Measurements from ENCODE around the gene KBTBD2.
A peak's percentile ranks its signal among the peaks of the same experiment; 100 is the strongest.

KBTBD2 gene

GRCh38 chr7:32891043-32891799 is at the start of gene KBTBD2:
KBTBD2 (minus strand) TSS chr7:32891760; CDS start chr7:32879604, 12,156 bp downstream.
- Histone ChIP-seq H3K4me2 (ENCODE audit: low read length) (peak within 1 kb of the TSS; percentile 99), H3K79me2 (ENCODE audit: low read length) (peaks cover 49% of the 10 kb centered on the region), H3K27me3 (ENCODE audit: low read depth, low read length) (no peaks in the 10 kb centered on the region), H3K27ac (ENCODE audit: low read length) (peak within 1 kb of the TSS; percentile 92), H2AFZ (ENCODE audit: low read depth, low read length) (peak within 1 kb of the TSS; percentile 75), H3K36me3 (replicated peaks; ENCODE audit: low read depth, low read length) (no peaks in the 10 kb centered on the region), H3K9me3 (ENCODE audit: insufficient read depth, low read length) (no peaks in the 10 kb centered on the region), H3K4me3 (ENCODE audit: low read length) (peak within 1 kb of the TSS; percentile 99), H4K20me1 (ENCODE audit: insufficient read depth, low read length) (peaks cover 34% of the 10 kb centered on the region), H3K9ac (ENCODE audit: low read length) (peak within 1 kb of the TSS; percentile 100), H3K4me1 (ENCODE audit: low read length) (peaks cover 16% of the 10 kb centered on the region)
- TF ChIP-seq EZH2phosphoT487 (IDR thresholded peaks at IDR 0.05; ENCODE audit: low read depth), result no peak
- no peak for TF ChIP-seq CTCF (IDR thresholded peaks at IDR 0.05; ENCODE audit: low read depth, low read length)

GRCh38 chr7:32941181-32941580 is 49.6 kb upstream of the KBTBD2 start:
- Histone ChIP-seq H4K20me1 (ENCODE audit: insufficient read depth, low read length) (no peaks in the 10 kb centered on the region), H2AFZ (ENCODE audit: low read depth, low read length) (no peak overlapping the region), H3K4me3 (ENCODE audit: low read length) (peak overlapping the region; percentile 97), H3K27ac (ENCODE audit: low read length) (no peak overlapping the region), H3K9me3 (ENCODE audit: insufficient read depth, low read length) (no peaks in the 10 kb centered on the region), H3K4me1 (ENCODE audit: low read length) (peaks cover 6% of the 10 kb centered on the region; the same call in 1 of the 2 replicates), H3K27me3 (ENCODE audit: low read depth, low read length) (no peaks in the 10 kb centered on the region), H3K36me3 (replicated peaks; ENCODE audit: low read depth, low read length) (no peaks in the 10 kb centered on the region), H3K9ac (ENCODE audit: low read length) (peak overlapping the region; percentile 90; the same call in 1 of the 2 replicates), H3K79me2 (ENCODE audit: low read length) (peaks cover 21% of the 10 kb centered on the region), H3K4me2 (ENCODE audit: low read length) (peak overlapping the region; percentile 82)
- TF ChIP-seq EZH2phosphoT487 (IDR thresholded peaks at IDR 0.05; ENCODE audit: low read depth), result no peak
- TF ChIP-seq CTCF (IDR thresholded peaks at IDR 0.05; ENCODE audit: low read depth, low read length), result no peak

GRCh38 chr7:32937344-32938174 is 46.0 kb upstream of the KBTBD2 start:
- TF ChIP-seq EZH2phosphoT487 (IDR thresholded peaks at IDR 0.05; ENCODE audit: low read depth) (no peak), CTCF (IDR thresholded peaks at IDR 0.05; ENCODE audit: low read depth, low read length) (no peak)
- Histone ChIP-seq H3K27ac (ENCODE audit: low read length) (no peak overlapping the region), H3K79me2 (ENCODE audit: low read length) (peaks cover 21% of the 10 kb centered on the region), H3K9me3 (ENCODE audit: insufficient read depth, low read length) (no peaks in the 10 kb centered on the region), H3K27me3 (ENCODE audit: low read depth, low read length) (no peaks in the 10 kb centered on the region), H3K9ac (ENCODE audit: low read length) (no peak overlapping the region), H3K4me3 (ENCODE audit: low read length) (no peak overlapping the region), H2AFZ (ENCODE audit: low read depth, low read length) (no peak overlapping the region), H3K4me2 (ENCODE audit: low read length) (no peak overlapping the region), H3K36me3 (replicated peaks; ENCODE audit: low read depth, low read length) (no peaks in the 10 kb centered on the region), H3K4me1 (ENCODE audit: low read length) (peaks cover 6% of the 10 kb centered on the region; the same call in 1 of the 2 replicates), H4K20me1 (ENCODE audit: insufficient read depth, low read length) (no peaks in the 10 kb centered on the region)

- TF ChIP-seq CTCF (IDR thresholded peaks at IDR 0.05; ENCODE audit: low read depth, low read length) (no peak), EZH2phosphoT487 (IDR thresholded peaks at IDR 0.05; ENCODE audit: low read depth) (no peak)
- H3K27ac ChIP-seq (ENCODE audit: low read length), result no peak overlapping the region
- no peaks in the 10 kb centered on the region for H3K9me3 ChIP-seq (ENCODE audit: insufficient read depth, low read length)
- no peak overlapping the region for H2AFZ ChIP-seq (ENCODE audit: low read depth, low read length)
- H3K9ac ChIP-seq (ENCODE audit: low read length), result no peak overlapping the region
- no peak overlapping the region for H3K4me2 ChIP-seq (ENCODE audit: low read length)
- H3K4me3 ChIP-seq (ENCODE audit: low read length), result no peak overlapping the region
- H3K27me3 ChIP-seq (ENCODE audit: low read depth, low read length), result no peaks in the 10 kb centered on the region
- H3K79me2 ChIP-seq (ENCODE audit: low read length), result peaks cover 15% of the 10 kb centered on the region
- no peaks in the 10 kb centered on the region for H4K20me1 ChIP-seq (ENCODE audit: insufficient read depth, low read length)
- peaks cover 6% of the 10 kb centered on the region; the same call in 1 of the 2 replicates for H3K4me1 ChIP-seq (ENCODE audit: low read length)
- H3K36me3 ChIP-seq (replicated peaks; ENCODE audit: low read depth, low read length), result no peaks in the 10 kb centered on the region
Observed at GRCh38 chr7:32936689-32937088, 45.1 kb upstream of the KBTBD2 start.

Data from OCI-LY3 (cell line).